A549 (cell line): ENCODE data around the gene FARP2. TPM values are rescaled to one million over a fixed set of nuclear protein-coding genes. Genes with fewer than 3 reads are reported as not detected.

Source experiments
- ATAC-seq, 2 experiments: fragments of 200-7000 bp in 1 of 2; fragments of >200 bp in 1 of 2; cut with Nextera tagmentation in 1 of 2; cut with Tn5 transposase in 1 of 2; 3 replicates each; pipeline versions ENCODE4 v1.8.0 to v1.9.1; 2018 to 2020; ENCODE audit warnings: mild to moderate bottlenecking in 1 of 2, moderate library complexity in 1 of 2
- CTCF ChIA-PET: fragments of 300-600 bp; sonication (Branson Sonifier 250); formaldehyde crosslinking; extraction: SDS; loops from one replicate; lab custom pipeline; 2021; ENCODE audit warnings: antibody characterized with exemption, inconsistent platforms; lab: Yijun Ruan, JAX
- POLR2A ChIA-PET: fragments of 350-600 bp; formaldehyde crosslinking; extraction: SDS; loops from one replicate; lab custom pipeline; 2021; ENCODE audit warnings: antibody characterized with exemption, inconsistent platforms; lab: Yijun Ruan, JAX
- DNase-seq, 2 experiments: peaks; one replicate each; pipeline versions ENCODE4 v3.0.0 to v3.0.0-alpha.2; 2011 to 2016; ENCODE audit warnings: low read depth in 1 of 2, low spot score in 1 of 2
- FAIRE-seq: peaks from 2 replicates; lab custom pipeline; 2011; peaks lifted over from hg19 to GRCh38; lab: Jason Lieb, UNC
- H3K27ac ChIP-seq, 2 experiments: fragments of >200 bp; sonication (Bioruptor Twin); formaldehyde crosslinking; 3 replicates each; pipeline ENCODE4 v1.5.1; 2016 to 2017
- H3K4me1 ChIP-seq: fragments of >200 bp; sonication (Bioruptor Twin); formaldehyde crosslinking; 3 replicates; pipeline ENCODE4 v1.6.1; 2016
- H3K4me2 ChIP-seq: fragments of >200 bp; sonication (Bioruptor Twin); formaldehyde crosslinking; 3 replicates; pipeline ENCODE4 v1.6.1; 2016
- H3K4me3 ChIP-seq: fragments of >200 bp; sonication (Bioruptor Twin); formaldehyde crosslinking; 3 replicates; pipeline ENCODE4 v1.5.1; 2016
- H3K9me3 ChIP-seq: fragments of >200 bp; sonication (Bioruptor Twin); formaldehyde crosslinking; 3 replicates; pipeline ENCODE4 v1.6.1; 2016
- BHLHE40 ChIP-seq: IDR thresholded peaks from 2 replicates; pipeline ENCODE4 v1.6.1; 2012; ENCODE audit warnings: low read depth, low read length, inconsistent platforms
- ESRRA ChIP-seq: fragments of 150-350 bp; IDR thresholded peaks from 2 replicates; pipeline ENCODE4 v1.6.1; 2014; ENCODE audit warnings: mild to moderate bottlenecking, low read length, borderline replicate concordance
- FOXS1 ChIP-seq: fragments of 250-450 bp; sonication (Bioruptor Pico); IDR thresholded peaks from 2 replicates; pipeline ENCODE4 v1.5.0; 2020; ENCODE audit warnings: mild to moderate bottlenecking, moderate library complexity
- HDAC2 ChIP-seq: fragments of 200-600 bp; sonication (generic); IDR thresholded peaks from 2 replicates; pipeline ENCODE4 v1.6.1; 2016
- MAFK ChIP-seq: fragments of 450-650 bp; IDR thresholded peaks from 2 replicates; pipeline ENCODE4 v1.6.1; 2014; ENCODE audit not compliant: partially characterized antibody
- NFE2L2 ChIP-seq: fragments of 150-350 bp; conservative IDR thresholded peaks from 2 replicates; pipeline ENCODE4 v1.6.1; 2014; ENCODE audit warnings: low read length
- NPAS2 ChIP-seq: fragments of 250-450 bp; sonication (Bioruptor Pico); IDR thresholded peaks from 2 replicates; pipeline ENCODE4 v1.8.0; 2022; ENCODE audit warnings: mild to moderate bottlenecking, moderate library complexity, borderline replicate concordance
- PHF8 ChIP-seq: fragments of 200-600 bp; sonication (generic); IDR thresholded peaks from 2 replicates; pipeline ENCODE4 v1.6.1; 2016; ENCODE audit warnings: low read depth, mild to moderate bottlenecking, antibody characterized with exemption, moderate library complexity, borderline replicate concordance
- POLR2AphosphoS2 ChIP-seq: conservative IDR thresholded peaks from 2 replicates; pipeline ENCODE4 v1.6.1; 2012; ENCODE audit warnings: low read length, improper control_type of control experiment, inconsistent platforms
- RAD21 ChIP-seq, 2 experiments: fragments of >200 bp in 1 of 2; sonication (Bioruptor Twin) in 1 of 2; formaldehyde crosslinking in 1 of 2; IDR thresholded peaks in 1 of 2; conservative IDR thresholded peaks in 1 of 2; 2 replicates in 1 of 2; 3 replicates in 1 of 2; pipeline ENCODE4 v1.6.1; 2012 to 2018; ENCODE audit warnings: inconsistent platforms in 1 of 2
- RCOR1 ChIP-seq: fragments of 150-350 bp; IDR thresholded peaks from 2 replicates; pipeline ENCODE4 v1.6.1; 2014; ENCODE audit warnings: antibody characterized with exemption, low read length, low read depth
- RFX5 ChIP-seq: fragments of 450-650 bp; IDR thresholded peaks from 2 replicates; pipeline ENCODE4 v1.7.1; 2014; ENCODE audit warnings: antibody characterized with exemption, mild to moderate bottlenecking, moderate library complexity
- SREBF2 ChIP-seq: fragments of 450-650 bp; IDR thresholded peaks from 2 replicates; pipeline ENCODE4 v1.6.1; 2014; ENCODE audit warnings: mild to moderate bottlenecking, moderate library complexity
- TP53 ChIP-seq: fragments of 250-450 bp; sonication (Bioruptor Pico); IDR thresholded peaks from 2 replicates; pipeline ENCODE4 v1.5.0; 2021; ENCODE audit warnings: mild to moderate bottlenecking, moderate library complexity
- ZC3H11A ChIP-seq: fragments of 450-650 bp; IDR thresholded peaks from 2 replicates; pipeline ENCODE4 v1.6.1; 2014; ENCODE audit warnings: antibody characterized with exemption, mild to moderate bottlenecking
- ZNF302 ChIP-seq: fragments of 250-450 bp; sonication (Bioruptor Pico); IDR thresholded peaks from 2 replicates; pipeline ENCODE4 v1.9.0; 2021; ENCODE audit warnings: inconsistent platforms, mild to moderate bottlenecking, moderate library complexity
- WGBS: methylation state at CpG from one replicate; pipeline ENCODE4 v1.1.6; 2017; ENCODE audit errors: missing lambda C conversion rate; 5-methylcytosine and 5-hydroxymethylcytosine counted together
- polyA plus RNA-seq, 4 experiments: library from polyadenylated mRNA; depleted of rRNA in 3 of 4; stranded (reverse); fragments of >200 nt; fragmentation: RNase III in 1 of 4; extraction: RNeasy Plus Mini Kit Qiagen cat#74134 plus additional on column Dnase treatment in 1 of 4; gene quantifications; 2 replicates in 3 of 4; 3 replicates in 1 of 4; pipeline ENCODE4 v1.2.3, GENCODE V29; 2011 to 2017
- TF ChIP-seq, protein P1 (sequence below): fragments of 200-600 bp; sonication (generic); IDR thresholded peaks from 2 replicates; pipeline ENCODE4 v1.6.1; 2016; ENCODE audit warnings: antibody characterized with exemption, mild to moderate bottlenecking, moderate library complexity
- TF ChIP-seq, protein P2 (sequence below): fragments of >200 bp; sonication (Bioruptor Twin); formaldehyde crosslinking; IDR thresholded peaks from 3 replicates; pipeline ENCODE4 v1.6.1; 2016
- TF ChIP-seq, protein P3 (sequence below): IDR thresholded peaks from 2 replicates; pipeline ENCODE4 v1.6.1; 2012
- TF ChIP-seq, protein P4 (sequence below): fragments of 450-650 bp; IDR thresholded peaks from 2 replicates; pipeline ENCODE4 v1.6.1; 2014; ENCODE audit warnings: antibody characterized with exemption

Gene FARP2
- polyA plus RNA-seq, 2 of the 4 experiments (the other 2 are of a cell fraction): 17.0 to 29.1 TPM

DNA sequence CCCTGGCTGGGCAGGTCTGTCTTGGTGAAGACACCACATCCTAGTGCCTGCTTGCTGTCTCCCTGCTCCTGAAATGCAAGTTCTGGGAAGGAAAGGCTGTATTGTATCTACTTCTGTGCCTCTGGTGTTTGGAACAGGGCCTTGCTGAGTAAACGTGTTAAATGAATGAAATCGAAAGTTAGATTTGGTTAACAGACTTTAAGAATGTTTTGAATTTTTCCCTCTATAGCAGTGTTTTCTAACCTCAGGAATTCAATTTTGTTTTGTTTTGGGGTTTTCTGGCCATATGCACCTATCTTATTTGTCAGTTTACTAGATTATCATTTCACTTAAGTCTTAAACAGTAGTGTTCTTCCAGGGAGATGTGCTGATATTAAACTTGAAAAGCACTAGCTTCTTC lies 20.7 kb downstream of the FARP2 start:
- ChIA-PET CTCF (interaction anchor here (1.3 kb wide), 1 partner anchor 10 kb away, joined by 3 read pairs; no protein-coding TSS in a partner anchor), POLR2A (no interaction called here)
- WGBS: 88% methylated on average over 2 of the region's 2 CpGs

DNA sequence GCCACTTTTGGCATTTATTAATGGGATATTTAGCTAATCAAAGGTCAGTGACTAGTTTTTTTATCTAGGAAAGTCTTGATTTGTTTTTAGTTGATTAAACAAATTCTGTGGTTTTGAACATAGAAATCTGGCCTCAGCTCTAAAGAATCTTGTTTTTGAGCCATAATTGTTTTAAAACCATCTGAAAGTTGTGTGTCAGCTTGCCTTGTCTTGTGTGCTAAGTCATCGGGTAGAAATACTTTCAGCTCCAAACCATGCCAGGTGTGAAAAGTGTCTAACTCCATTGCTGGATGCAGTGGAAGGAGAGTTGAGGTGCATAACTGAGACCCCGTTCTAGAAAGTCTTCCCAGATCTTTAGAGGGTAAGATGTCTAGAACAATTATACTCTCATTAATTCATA lies 22.7 kb downstream of the FARP2 start:
- Histone ChIP-seq H3K27ac (no peak overlapping the region), H3K4me3 (no peak overlapping the region)
- CTCF ChIA-PET: no interaction called here
- 94% methylated on average over 2 of the region's 2 CpGs for WGBS
- no peak for TF ChIP-seq ZNF302 (CRISPR knock-in tag)
- TF ChIP-seq, protein P1, sequence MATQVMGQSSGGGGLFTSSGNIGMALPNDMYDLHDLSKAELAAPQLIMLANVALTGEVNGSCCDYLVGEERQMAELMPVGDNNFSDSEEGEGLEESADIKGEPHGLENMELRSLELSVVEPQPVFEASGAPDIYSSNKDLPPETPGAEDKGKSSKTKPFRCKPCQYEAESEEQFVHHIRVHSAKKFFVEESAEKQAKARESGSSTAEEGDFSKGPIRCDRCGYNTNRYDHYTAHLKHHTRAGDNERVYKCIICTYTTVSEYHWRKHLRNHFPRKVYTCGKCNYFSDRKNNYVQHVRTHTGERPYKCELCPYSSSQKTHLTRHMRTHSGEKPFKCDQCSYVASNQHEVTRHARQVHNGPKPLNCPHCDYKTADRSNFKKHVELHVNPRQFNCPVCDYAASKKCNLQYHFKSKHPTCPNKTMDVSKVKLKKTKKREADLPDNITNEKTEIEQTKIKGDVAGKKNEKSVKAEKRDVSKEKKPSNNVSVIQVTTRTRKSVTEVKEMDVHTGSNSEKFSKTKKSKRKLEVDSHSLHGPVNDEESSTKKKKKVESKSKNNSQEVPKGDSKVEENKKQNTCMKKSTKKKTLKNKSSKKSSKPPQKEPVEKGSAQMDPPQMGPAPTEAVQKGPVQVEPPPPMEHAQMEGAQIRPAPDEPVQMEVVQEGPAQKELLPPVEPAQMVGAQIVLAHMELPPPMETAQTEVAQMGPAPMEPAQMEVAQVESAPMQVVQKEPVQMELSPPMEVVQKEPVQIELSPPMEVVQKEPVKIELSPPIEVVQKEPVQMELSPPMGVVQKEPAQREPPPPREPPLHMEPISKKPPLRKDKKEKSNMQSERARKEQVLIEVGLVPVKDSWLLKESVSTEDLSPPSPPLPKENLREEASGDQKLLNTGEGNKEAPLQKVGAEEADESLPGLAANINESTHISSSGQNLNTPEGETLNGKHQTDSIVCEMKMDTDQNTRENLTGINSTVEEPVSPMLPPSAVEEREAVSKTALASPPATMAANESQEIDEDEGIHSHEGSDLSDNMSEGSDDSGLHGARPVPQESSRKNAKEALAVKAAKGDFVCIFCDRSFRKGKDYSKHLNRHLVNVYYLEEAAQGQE: no peak
- TF ChIP-seq BHLHE40: no peak
- no peak for TF ChIP-seq ZC3H11A
- no peak for TF ChIP-seq FOXS1 (CRISPR knock-in tag)
- no peak for TF ChIP-seq NFE2L2
- TF ChIP-seq, protein P2, sequence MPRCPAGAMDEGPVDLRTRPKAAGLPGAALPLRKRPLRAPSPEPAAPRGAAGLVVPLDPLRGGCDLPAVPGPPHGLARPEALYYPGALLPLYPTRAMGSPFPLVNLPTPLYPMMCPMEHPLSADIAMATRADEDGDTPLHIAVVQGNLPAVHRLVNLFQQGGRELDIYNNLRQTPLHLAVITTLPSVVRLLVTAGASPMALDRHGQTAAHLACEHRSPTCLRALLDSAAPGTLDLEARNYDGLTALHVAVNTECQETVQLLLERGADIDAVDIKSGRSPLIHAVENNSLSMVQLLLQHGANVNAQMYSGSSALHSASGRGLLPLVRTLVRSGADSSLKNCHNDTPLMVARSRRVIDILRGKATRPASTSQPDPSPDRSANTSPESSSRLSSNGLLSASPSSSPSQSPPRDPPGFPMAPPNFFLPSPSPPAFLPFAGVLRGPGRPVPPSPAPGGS: no peak
- TF ChIP-seq RFX5: no peak
- no peak for TF ChIP-seq PHF8
- no peak for TF ChIP-seq MAFK
- TF ChIP-seq RAD21 (conservative IDR thresholded peaks at IDR 0.05 in 1 of 2, IDR thresholded peaks at IDR 0.05 in 1 of 2): no peak
- TF ChIP-seq, protein P3, sequence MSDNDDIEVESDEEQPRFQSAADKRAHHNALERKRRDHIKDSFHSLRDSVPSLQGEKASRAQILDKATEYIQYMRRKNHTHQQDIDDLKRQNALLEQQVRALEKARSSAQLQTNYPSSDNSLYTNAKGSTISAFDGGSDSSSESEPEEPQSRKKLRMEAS: no peak
- TF ChIP-seq, all 56 proteins: peak for 0
- ATAC-seq (no peak), FAIRE-seq (no peak), DNase-seq (no peak)
- H3K4me1 ChIP-seq: no peaks in the 10 kb centered on the region
- H3K9me3 ChIP-seq: no peaks in the 10 kb centered on the region
- H3K4me2 ChIP-seq: no peak overlapping the region
- POLR2A ChIA-PET: no interaction called here

More for the DNA sequence above, 20.7 kb downstream of the FARP2 start:
- H3K4me3 ChIP-seq: no peak overlapping the region
- H3K4me2 ChIP-seq: no peak overlapping the region
- TF ChIP-seq ZNF302 (CRISPR knock-in tag) (no peak), MAFK (no peak)
- no peaks in the 10 kb centered on the region for H3K4me1 ChIP-seq
- no peaks in the 10 kb centered on the region for H3K9me3 ChIP-seq
- ATAC-seq: no peak
- FAIRE-seq: no peak
- no peak for DNase-seq
- H3K27ac ChIP-seq: no peak overlapping the region

DNA sequence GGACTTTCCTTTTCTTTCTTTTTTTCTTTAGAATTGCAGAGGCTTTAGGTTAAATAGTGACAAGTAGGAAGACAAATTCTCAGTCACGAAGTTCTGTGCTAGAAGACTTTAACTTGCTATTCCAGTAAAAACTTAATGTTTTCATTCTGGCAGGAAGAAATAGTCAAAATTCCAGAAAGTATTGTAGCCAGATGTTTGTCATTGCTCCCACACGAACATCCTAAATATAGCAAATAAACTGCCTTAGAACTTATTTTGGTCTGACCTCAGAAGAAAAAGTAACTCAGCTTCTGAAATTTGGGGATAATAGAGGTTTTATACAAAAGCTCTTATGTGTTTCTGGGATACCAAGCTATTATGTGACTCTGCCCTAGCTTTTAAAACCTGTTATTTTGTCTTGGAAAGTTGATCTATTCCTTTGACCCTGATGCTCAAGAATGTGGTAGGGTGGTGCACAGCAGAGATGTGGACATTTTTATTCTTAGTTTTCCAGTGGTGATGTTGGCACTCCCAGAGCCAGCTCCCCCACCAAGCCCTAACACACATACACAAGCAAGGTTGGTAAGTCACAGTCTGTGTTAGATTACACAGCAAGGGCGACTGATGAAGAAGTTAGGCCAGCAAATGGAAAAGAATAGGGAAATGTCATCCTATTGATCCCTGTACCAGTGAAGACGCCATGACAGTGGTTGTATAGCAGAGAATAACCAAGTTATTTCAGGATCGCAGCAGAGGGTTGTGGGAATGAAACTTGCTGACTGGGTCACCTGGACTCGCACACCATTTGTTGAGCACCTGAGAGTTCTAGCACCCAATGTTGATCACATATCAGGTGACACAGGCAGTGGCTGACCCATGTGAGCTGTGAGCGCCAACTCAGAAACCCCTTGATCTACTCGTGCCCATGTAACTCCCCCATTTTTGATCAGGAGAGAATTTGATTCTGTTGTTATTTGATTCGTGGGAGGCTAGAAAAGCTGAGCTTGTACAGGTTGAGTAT lies 23.7 kb downstream of the FARP2 start:
- FAIRE-seq: no peak
- no peak for DNase-seq
- TF ChIP-seq RCOR1 (no peak), HDAC2 (no peak), SREBF2 (no peak), ESRRA (no peak), TP53 (CRISPR knock-in tag) (no peak), ZC3H11A (no peak), NPAS2 (no peak), POLR2AphosphoS2 (no peak)
- TF ChIP-seq, protein P1: no peak
- TF ChIP-seq, protein P4, sequence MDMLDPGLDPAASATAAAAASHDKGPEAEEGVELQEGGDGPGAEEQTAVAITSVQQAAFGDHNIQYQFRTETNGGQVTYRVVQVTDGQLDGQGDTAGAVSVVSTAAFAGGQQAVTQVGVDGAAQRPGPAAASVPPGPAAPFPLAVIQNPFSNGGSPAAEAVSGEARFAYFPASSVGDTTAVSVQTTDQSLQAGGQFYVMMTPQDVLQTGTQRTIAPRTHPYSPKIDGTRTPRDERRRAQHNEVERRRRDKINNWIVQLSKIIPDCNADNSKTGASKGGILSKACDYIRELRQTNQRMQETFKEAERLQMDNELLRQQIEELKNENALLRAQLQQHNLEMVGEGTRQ: no peak
- Histone ChIP-seq H3K27ac (no peak overlapping the region), H3K4me3 (no peak overlapping the region), H3K4me1 (no peaks in the 10 kb centered on the region), H3K9me3 (no peaks in the 10 kb centered on the region), H3K4me2 (no peak overlapping the region)
- ATAC-seq: no peak
- CTCF ChIA-PET: interaction anchor here (0.6 kb wide), 1 partner anchor 13 kb away, joined by 3 read pairs; no protein-coding TSS in a partner anchor
- POLR2A ChIA-PET: no interaction called here
- 85% methylated on average over 9 of the region's 9 CpGs for WGBS
